ENCODE results near the gene DPP6. TPM values are rescaled to one million over a fixed set of nuclear protein-coding genes. Genes with fewer than 3 reads are reported as not detected.

The DPP6 gene
- total RNA-seq, 1 experiment from 2014 or later, result not detected

- ATAC-seq, result no peak
- peaks cover 29% of the 10 kb centered on the region for H3K27me3 Mint-ChIP-seq (ENCODE audit: low read depth)
- POLR2A ChIA-PET, result no interaction called here
- H3K36me3 Mint-ChIP-seq, result peaks cover 64% of the 10 kb centered on the region
- CTCF ChIA-PET, result no interaction called here
- TF ChIP-seq NR2C2 (CRISPR knock-in tag; IDR thresholded peaks at IDR 0.05) (no peak), HMGA2 (CRISPR knock-in tag; IDR thresholded peaks at IDR 0.05) (no peak), NFATC4 (CRISPR knock-in tag; IDR thresholded peaks at IDR 0.05) (no peak), JAZF1 (CRISPR knock-in tag; IDR thresholded peaks at IDR 0.05) (no peak), CBFB (CRISPR knock-in tag; IDR thresholded peaks at IDR 0.05; ENCODE audit: low read depth) (no peak), ZNF671 (CRISPR knock-in tag; IDR thresholded peaks at IDR 0.05) (no peak), ZSCAN18 (CRISPR knock-in tag; IDR thresholded peaks at IDR 0.05) (no peak), GRHL2 (CRISPR knock-in tag; IDR thresholded peaks at IDR 0.05; ENCODE audit: insufficient replicate concordance, severe bottlenecking) (no peak), TP53 (CRISPR knock-in tag; IDR thresholded peaks at IDR 0.05) (no peak), PREB (CRISPR knock-in tag; IDR thresholded peaks at IDR 0.05; ENCODE audit: borderline replicate concordance) (no peak), ZNF138 (CRISPR knock-in tag; conservative IDR thresholded peaks at IDR 0.05) (no peak), SP1 (CRISPR knock-in tag; conservative IDR thresholded peaks at IDR 0.05) (no peak), KAT7 (CRISPR knock-in tag; IDR thresholded peaks at IDR 0.05; ENCODE audit: borderline replicate concordance) (no peak), JUN (CRISPR knock-in tag; IDR thresholded peaks at IDR 0.05) (no peak), ZNF317 (CRISPR knock-in tag; IDR thresholded peaks at IDR 0.05; ENCODE audit: borderline replicate concordance, low read depth) (no peak), FOXK1 (CRISPR knock-in tag; IDR thresholded peaks at IDR 0.05) (no peak)
- TF ChIP-seq, protein P1, sequence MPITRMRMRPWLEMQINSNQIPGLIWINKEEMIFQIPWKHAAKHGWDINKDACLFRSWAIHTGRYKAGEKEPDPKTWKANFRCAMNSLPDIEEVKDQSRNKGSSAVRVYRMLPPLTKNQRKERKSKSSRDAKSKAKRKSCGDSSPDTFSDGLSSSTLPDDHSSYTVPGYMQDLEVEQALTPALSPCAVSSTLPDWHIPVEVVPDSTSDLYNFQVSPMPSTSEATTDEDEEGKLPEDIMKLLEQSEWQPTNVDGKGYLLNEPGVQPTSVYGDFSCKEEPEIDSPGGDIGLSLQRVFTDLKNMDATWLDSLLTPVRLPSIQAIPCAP (CRISPR knock-in tag; IDR thresholded peaks at IDR 0.05), result no peak
- TF ChIP-seq, protein P2, sequence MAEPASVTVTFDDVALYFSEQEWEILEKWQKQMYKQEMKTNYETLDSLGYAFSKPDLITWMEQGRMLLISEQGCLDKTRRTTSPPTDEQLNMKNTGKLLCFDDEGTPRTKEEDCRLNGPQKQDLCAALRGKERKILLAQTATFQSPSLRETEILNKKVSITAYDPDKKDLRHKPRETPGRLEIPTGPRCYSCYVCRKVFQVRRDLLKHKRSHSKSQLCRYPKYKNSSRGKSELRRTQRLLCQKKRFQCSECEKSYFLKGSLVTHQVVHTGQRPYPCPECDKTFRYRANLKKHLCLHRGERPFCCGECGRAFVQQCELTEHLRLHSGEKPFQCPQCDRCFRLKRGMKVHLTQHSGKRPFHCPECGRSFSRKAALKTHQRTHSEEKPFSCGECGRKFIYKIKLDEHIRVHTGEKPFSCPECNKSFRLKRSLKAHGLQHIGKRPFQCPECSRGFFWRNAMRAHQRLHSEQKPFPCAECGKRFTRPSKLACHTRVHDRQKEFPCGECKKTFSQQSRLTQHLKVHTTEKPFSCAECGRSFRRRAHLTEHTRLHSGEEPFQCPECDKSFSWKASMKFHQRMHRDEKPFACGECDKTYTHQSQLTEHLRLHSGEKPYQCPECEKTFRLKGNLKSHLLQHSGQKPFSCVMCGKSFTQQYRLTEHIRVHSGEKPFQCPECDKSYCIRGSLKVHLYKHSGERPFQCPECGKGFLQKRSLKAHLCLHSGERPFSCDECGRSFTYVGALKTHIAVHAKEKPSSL (CRISPR knock-in tag; conservative IDR thresholded peaks at IDR 0.05), result no peak
- no peak for DNase-seq (ENCODE audit: low spot score)
- no peak overlapping the region for H3K4me3 Mint-ChIP-seq
- no peaks in the 10 kb centered on the region for H3K4me1 Mint-ChIP-seq
- H3K9me3 Mint-ChIP-seq, result peaks cover 67% of the 10 kb centered on the region
- no peak overlapping the region for H3K27ac Mint-ChIP-seq
Observed at GRCh38 chr7:154906736-154907355, 854.6 kb downstream of the DPP6 start.

GRCh38 chr7:154907651-154908620 lies 855.7 kb downstream of the DPP6 start:
- Mint-ChIP-seq H3K36me3 (peaks cover 57% of the 10 kb centered on the region), H3K9me3 (peaks cover 65% of the 10 kb centered on the region), H3K27me3 (ENCODE audit: low read depth) (peaks cover 28% of the 10 kb centered on the region), H3K27ac (no peak overlapping the region), H3K4me1 (no peaks in the 10 kb centered on the region), H3K4me3 (no peak overlapping the region)
- ATAC-seq, result no peak
- DNase-seq (ENCODE audit: low spot score), result no peak
- ChIA-PET CTCF (no interaction called here), POLR2A (no interaction called here)
- TF ChIP-seq TCF7 (CRISPR knock-in tag; IDR thresholded peaks at IDR 0.05; ENCODE audit: low read depth) (no peak), ZNF671 (CRISPR knock-in tag; IDR thresholded peaks at IDR 0.05) (no peak), SP1 (CRISPR knock-in tag; conservative IDR thresholded peaks at IDR 0.05) (no peak), CDX4 (CRISPR knock-in tag; IDR thresholded peaks at IDR 0.05; ENCODE audit: borderline replicate concordance) (no peak), PREB (CRISPR knock-in tag; IDR thresholded peaks at IDR 0.05; ENCODE audit: borderline replicate concordance) (no peak)
- TF ChIP-seq, protein P3, sequence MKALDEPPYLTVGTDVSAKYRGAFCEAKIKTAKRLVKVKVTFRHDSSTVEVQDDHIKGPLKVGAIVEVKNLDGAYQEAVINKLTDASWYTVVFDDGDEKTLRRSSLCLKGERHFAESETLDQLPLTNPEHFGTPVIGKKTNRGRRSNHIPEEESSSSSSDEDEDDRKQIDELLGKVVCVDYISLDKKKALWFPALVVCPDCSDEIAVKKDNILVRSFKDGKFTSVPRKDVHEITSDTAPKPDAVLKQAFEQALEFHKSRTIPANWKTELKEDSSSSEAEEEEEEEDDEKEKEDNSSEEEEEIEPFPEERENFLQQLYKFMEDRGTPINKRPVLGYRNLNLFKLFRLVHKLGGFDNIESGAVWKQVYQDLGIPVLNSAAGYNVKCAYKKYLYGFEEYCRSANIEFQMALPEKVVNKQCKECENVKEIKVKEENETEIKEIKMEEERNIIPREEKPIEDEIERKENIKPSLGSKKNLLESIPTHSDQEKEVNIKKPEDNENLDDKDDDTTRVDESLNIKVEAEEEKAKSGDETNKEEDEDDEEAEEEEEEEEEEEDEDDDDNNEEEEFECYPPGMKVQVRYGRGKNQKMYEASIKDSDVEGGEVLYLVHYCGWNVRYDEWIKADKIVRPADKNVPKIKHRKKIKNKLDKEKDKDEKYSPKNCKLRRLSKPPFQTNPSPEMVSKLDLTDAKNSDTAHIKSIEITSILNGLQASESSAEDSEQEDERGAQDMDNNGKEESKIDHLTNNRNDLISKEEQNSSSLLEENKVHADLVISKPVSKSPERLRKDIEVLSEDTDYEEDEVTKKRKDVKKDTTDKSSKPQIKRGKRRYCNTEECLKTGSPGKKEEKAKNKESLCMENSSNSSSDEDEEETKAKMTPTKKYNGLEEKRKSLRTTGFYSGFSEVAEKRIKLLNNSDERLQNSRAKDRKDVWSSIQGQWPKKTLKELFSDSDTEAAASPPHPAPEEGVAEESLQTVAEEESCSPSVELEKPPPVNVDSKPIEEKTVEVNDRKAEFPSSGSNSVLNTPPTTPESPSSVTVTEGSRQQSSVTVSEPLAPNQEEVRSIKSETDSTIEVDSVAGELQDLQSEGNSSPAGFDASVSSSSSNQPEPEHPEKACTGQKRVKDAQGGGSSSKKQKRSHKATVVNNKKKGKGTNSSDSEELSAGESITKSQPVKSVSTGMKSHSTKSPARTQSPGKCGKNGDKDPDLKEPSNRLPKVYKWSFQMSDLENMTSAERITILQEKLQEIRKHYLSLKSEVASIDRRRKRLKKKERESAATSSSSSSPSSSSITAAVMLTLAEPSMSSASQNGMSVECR (CRISPR knock-in tag; IDR thresholded peaks at IDR 0.05; ENCODE audit: borderline replicate concordance), result no peak
